PC-9 (cell line): ENCODE results near the gene ALPP.

Experiments used
- EZH2 ChIP-seq: fragments of 200-600 bp; sonication (generic); IDR thresholded peaks from 2 replicates; pipeline ENCODE4 v1.8.0; 2017; ENCODE audit warnings: antibody characterized with exemption, low read depth
- TF ChIP-seq, protein P1 (sequence below): fragments of 200-600 bp; sonication (generic); conservative IDR thresholded peaks from 2 replicates; pipeline ENCODE4 v1.6.1; 2017; ENCODE audit warnings: mixed run types, antibody characterized with exemption, mild to moderate bottlenecking, moderate library complexity

DNA sequence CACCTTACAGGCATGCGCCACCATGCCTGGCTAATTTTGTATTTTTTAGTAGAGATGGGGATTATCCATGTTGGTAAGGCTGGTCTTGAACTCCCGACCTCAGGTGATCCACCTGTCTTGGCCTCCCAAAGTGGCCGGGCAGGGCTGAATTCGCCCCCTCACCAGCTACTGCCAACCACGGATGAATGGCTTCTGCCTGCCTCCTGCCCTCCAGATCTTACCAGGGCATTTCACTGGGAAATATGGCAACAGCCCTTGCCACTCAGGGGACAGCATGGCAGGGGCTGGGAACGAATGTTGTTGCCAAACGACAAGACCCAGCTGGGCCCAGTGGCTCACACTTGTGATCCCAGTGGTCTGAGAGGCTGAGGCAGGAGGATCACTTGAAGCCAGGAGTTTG, 1.8 kb upstream of the ALPP start:
- TF ChIP-seq, protein P1, sequence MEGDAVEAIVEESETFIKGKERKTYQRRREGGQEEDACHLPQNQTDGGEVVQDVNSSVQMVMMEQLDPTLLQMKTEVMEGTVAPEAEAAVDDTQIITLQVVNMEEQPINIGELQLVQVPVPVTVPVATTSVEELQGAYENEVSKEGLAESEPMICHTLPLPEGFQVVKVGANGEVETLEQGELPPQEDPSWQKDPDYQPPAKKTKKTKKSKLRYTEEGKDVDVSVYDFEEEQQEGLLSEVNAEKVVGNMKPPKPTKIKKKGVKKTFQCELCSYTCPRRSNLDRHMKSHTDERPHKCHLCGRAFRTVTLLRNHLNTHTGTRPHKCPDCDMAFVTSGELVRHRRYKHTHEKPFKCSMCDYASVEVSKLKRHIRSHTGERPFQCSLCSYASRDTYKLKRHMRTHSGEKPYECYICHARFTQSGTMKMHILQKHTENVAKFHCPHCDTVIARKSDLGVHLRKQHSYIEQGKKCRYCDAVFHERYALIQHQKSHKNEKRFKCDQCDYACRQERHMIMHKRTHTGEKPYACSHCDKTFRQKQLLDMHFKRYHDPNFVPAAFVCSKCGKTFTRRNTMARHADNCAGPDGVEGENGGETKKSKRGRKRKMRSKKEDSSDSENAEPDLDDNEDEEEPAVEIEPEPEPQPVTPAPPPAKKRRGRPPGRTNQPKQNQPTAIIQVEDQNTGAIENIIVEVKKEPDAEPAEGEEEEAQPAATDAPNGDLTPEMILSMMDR = no peak
- no peak for TF ChIP-seq EZH2
